ENCODE measurements around the gene TUBG2. TPM values are rescaled to one million over a fixed set of nuclear protein-coding genes. Genes with fewer than 3 reads are reported as not detected.

Gene TUBG2
- total RNA-seq, 2 experiments from 2014 or later, result 9.0 to 9.2 TPM

DNA sequence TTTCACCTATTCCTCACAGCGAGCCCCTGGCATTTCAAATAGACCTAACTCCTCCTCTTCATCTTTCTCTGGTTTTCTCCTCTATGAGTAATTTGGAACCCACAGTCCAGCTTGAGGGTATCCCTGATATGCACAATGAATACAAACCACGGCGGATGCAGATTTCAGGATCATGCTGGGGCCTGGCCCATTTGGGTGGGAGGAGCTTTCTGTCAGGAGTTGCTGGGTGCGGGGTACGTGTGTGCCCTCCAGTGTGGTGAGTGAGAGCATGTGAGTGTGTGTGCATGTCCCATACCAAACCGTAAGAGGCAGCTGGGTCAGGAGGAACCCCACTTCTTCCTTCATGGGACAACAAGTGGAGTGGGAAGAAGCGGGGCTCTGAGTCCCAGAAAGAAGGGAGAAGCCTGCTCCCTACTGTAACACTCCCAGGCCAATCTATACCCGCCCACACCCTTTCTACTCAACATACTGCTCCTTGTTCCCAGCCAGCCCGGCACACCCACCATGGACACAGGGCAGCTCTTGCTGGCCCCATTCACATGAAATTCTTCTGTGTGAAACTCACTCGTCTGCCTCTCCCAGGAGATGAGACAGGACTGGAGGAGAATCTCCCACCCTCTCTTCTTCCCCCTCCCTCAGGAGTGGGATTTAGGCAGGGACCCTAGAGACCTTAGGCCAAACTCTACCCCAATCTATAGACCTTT is 41.7 kb downstream of the TUBG2 start:
- ATAC-seq (no peak), DNase-seq (no peak)
- no peaks in the 10 kb centered on the region for H3K27me3 Mint-ChIP-seq
- intact Hi-C loops (cut with DNase I, micrococcal nuclease), result no loop called here
- no peaks in the 10 kb centered on the region for H3K9me3 Mint-ChIP-seq (ENCODE audit: low read depth)
- no peak overlapping the region for H3K4me3 Mint-ChIP-seq
- POLR2A ChIA-PET, result no interaction called here
- peaks cover 11% of the 10 kb centered on the region for H3K4me1 Mint-ChIP-seq
- no peak overlapping the region for H3K27ac Mint-ChIP-seq
- H3K36me3 Mint-ChIP-seq (ENCODE audit: low read depth), result peaks cover 32% of the 10 kb centered on the region
- CTCF ChIA-PET, result interaction anchor here (1.1 kb wide), 1 partner anchor 20 kb away, joined by 3 read pairs; no protein-coding TSS in a partner anchor

DNA sequence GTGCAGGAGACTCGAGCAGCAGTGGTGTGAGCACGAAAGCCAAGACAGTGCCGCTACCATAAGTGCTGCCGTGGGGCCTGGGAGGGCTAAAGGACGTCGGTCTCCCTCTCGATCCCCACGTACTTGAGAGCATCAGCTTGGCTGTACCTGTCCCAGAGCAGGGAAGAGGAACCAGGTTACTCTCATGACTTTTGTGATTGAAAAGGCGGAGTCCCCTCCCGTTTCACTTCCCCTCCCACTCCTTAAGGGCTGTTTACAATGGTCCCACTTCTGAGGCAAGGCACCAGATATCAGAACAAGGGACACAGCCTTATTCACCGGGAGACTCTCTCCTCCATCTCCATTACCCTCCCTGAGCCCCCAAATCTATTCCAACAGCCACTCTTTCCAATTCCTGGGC is 43.4 kb downstream of the TUBG2 start:
- Mint-ChIP-seq H3K9me3 (ENCODE audit: low read depth) (no peaks in the 10 kb centered on the region), H3K4me3 (no peak overlapping the region), H3K27me3 (no peaks in the 10 kb centered on the region), H3K27ac (no peak overlapping the region), H3K4me1 (peaks cover 24% of the 10 kb centered on the region), H3K36me3 (ENCODE audit: low read depth) (peaks cover 45% of the 10 kb centered on the region)
- ChIA-PET POLR2A (no interaction called here), CTCF (no interaction called here)
- no peak for ATAC-seq
- DNase-seq, result no peak
- intact Hi-C loops (cut with DNase I, micrococcal nuclease), result no loop called here

DNA sequence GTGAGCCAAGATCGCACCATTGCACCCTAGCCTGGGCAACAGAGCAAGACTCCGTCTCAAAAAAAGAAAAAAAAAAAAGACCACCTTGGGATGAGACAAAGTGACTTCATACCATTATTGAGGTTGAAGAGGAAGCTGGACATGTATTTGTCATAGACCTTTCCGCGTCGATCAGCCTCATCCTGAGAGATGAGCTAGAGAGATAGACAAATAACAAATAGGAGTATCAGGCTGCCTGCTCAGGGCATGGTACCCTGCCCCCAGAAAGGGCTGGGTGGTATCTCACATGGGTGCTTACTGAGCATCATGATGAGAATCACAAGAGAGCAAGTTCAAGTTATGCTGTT is 45.4 kb downstream of the TUBG2 start:
- intact Hi-C loops (cut with DNase I, micrococcal nuclease), result no loop called here
- CTCF ChIA-PET, result interaction anchor here (0.6 to 1.2 kb wide), 2 partner anchors 25 to 116 kb away, joined by 3 to 5 read pairs; no protein-coding TSS in a partner anchor
- POLR2A ChIA-PET, result interaction anchor here (0.6 kb wide), 1 partner anchor 25 kb away, joined by 5 read pairs; no protein-coding TSS in a partner anchor
- H3K4me3 Mint-ChIP-seq, result no peak overlapping the region
- ATAC-seq (peak; percentile 39), DNase-seq (no peak)
- H3K36me3 Mint-ChIP-seq (ENCODE audit: low read depth), result peaks cover 64% of the 10 kb centered on the region
- no peak overlapping the region for H3K27ac Mint-ChIP-seq
- no peaks in the 10 kb centered on the region for H3K9me3 Mint-ChIP-seq (ENCODE audit: low read depth)
- no peaks in the 10 kb centered on the region for H3K27me3 Mint-ChIP-seq
- peaks cover 33% of the 10 kb centered on the region for H3K4me1 Mint-ChIP-seq

DNA sequence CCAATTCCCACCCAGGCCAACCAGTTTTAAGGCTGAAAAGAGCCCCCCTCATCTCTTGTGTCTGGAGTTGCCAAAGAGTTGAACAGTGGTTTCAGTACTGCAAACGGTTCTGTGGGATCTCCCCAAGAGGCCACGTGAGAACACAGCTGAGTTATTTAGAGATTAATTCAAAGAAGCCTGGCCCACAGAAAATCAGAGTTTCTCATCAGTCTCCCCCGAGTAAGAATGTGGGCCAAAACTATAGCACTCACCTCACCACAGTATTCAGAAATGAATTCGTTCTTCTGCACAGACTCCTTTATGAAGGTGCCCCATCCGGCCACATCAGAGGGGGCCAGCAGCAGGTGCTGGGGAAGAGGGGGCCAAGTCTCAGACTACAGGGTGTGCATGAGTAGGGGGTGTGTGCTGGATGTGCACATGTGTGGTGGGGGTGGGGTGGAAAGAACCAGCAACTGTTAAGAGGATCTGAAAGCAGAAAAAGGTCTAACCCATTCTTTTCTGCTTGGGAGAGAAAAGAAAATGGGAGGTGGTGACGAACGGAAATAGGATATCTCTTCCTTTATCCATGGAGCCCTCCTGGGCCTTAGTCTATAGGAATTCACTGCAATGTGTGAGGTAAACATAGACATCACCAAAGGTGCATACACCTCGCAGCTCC is 45.9 kb downstream of the TUBG2 start:
- Mint-ChIP-seq H3K27ac (no peak overlapping the region), H3K27me3 (no peaks in the 10 kb centered on the region), H3K4me3 (no peak overlapping the region), H3K4me1 (peaks cover 33% of the 10 kb centered on the region), H3K36me3 (ENCODE audit: low read depth) (peaks cover 69% of the 10 kb centered on the region), H3K9me3 (ENCODE audit: low read depth) (no peaks in the 10 kb centered on the region)
- ChIA-PET CTCF (interaction anchor here (0.8 to 1.2 kb wide), 2 partner anchors 115 to 127 kb away, joined by 3 to 5 read pairs; partner anchors contain the start of gene PSMC3IP), POLR2A (interaction anchor here (0.6 kb wide), 1 partner anchor 26 kb away, joined by 5 read pairs; no protein-coding TSS in a partner anchor)
- intact Hi-C loops (cut with DNase I, micrococcal nuclease), result no loop called here
- ATAC-seq (peak; percentile 88), DNase-seq (peak; percentile 76)

DNA sequence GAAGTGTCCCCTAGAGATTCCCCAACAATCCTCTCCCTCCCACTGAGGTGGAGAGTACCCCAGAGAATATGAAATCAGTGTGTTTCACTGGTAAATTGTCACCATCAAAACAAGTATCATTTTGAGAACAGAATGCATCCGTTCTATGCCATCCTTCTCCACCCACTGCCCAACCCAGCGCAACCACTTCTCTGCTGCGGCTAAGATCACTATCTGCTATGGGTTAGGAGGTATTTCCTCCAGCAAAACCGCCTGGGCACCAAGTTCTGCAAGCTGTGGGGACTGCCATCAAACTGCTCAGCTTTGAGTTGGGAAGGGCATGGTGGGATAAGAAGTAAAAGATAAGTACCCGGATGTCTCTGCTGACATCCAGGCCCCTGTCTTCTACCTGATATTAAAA is 47.6 kb downstream of the TUBG2 start:
- DNase-seq (peak; percentile 67), ATAC-seq (peak; percentile 30)
- POLR2A ChIA-PET, result interaction anchor here (1.0 kb wide), 1 partner anchor 31 kb away, joined by 3 read pairs; no protein-coding TSS in a partner anchor
- Mint-ChIP-seq H3K27ac (no peak overlapping the region), H3K4me1 (peaks cover 33% of the 10 kb centered on the region), H3K9me3 (ENCODE audit: low read depth) (no peaks in the 10 kb centered on the region), H3K27me3 (no peaks in the 10 kb centered on the region), H3K4me3 (no peak overlapping the region), H3K36me3 (ENCODE audit: low read depth) (peaks cover 77% of the 10 kb centered on the region)
- CTCF ChIA-PET, result interaction anchor here (1.8 kb wide), 1 partner anchor 26 kb away, joined by 5 read pairs; no protein-coding TSS in a partner anchor
- intact Hi-C loops (cut with DNase I, micrococcal nuclease), result no loop called here

DNA sequence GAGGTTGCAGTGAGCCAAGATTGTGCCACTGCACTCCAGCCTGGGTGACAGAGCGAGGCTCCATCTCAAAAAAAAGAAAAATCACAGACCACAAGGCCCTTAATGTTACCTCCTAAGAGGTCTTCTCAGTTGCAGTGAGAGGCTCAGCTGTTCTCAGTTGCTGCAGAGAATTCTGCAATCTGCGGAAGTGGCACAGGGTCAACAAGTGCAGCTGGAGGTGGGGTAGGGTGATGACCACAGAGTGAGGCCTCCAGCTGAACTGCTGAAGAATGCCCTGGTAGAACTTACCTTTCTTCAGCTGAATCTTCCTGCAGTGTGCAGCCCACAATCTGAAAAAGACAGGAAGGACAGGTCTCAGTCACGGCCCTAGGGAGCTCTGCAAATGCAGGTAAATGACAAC is 49.5 kb downstream of the TUBG2 start:
- no peak overlapping the region for H3K27ac Mint-ChIP-seq
- ChIA-PET POLR2A (no interaction called here), CTCF (interaction anchor here (0.8 to 1.8 kb wide), 5 partner anchors 17 to 176 kb away, joined by 3 to 5 read pairs (median 3); no protein-coding TSS in a partner anchor)
- peaks cover 33% of the 10 kb centered on the region for H3K4me1 Mint-ChIP-seq
- H3K9me3 Mint-ChIP-seq (ENCODE audit: low read depth), result no peaks in the 10 kb centered on the region
- no peaks in the 10 kb centered on the region for H3K27me3 Mint-ChIP-seq
- intact Hi-C loops (cut with DNase I, micrococcal nuclease), result no loop called here
- no peak for DNase-seq
- H3K36me3 Mint-ChIP-seq (ENCODE audit: low read depth), result peaks cover 81% of the 10 kb centered on the region
- no peak for ATAC-seq
- H3K4me3 Mint-ChIP-seq, result no peak overlapping the region

DNA sequence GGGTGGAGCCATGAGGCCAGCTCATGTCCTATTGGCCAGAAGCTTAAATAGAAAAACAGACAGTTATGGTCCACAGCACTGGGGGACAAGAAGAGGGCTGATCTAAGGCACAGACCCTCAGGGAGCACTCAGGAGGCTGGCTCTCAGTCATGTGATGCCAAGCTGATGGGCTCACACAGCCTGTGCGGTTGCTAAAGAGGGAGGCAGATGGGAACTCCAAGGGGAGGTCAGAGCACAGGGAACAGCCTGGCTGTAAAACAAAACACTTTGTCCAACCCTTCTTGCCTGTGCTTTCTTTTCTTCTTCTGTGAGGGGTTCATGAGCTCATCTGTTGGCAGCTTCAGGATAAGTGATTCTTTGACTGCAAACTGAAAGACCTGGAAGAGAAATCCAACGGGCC is 50.5 kb downstream of the TUBG2 start:
- no peak overlapping the region for H3K27ac Mint-ChIP-seq
- ChIA-PET POLR2A (no interaction called here), CTCF (interaction anchor here (0.6 to 1.8 kb wide), 8 partner anchors 9 to 280 kb away, joined by 3 to 5 read pairs (median 3); partner anchors contain the start of gene PSMC3IP)
- intact Hi-C loops (cut with DNase I, micrococcal nuclease), result no loop called here
- peaks cover 77% of the 10 kb centered on the region for H3K36me3 Mint-ChIP-seq (ENCODE audit: low read depth)
- H3K4me1 Mint-ChIP-seq, result peaks cover 30% of the 10 kb centered on the region
- H3K4me3 Mint-ChIP-seq, result no peak overlapping the region
- no peaks in the 10 kb centered on the region for H3K9me3 Mint-ChIP-seq (ENCODE audit: low read depth)
- H3K27me3 Mint-ChIP-seq, result no peaks in the 10 kb centered on the region
- DNase-seq (no peak), ATAC-seq (no peak)

Small RNAs within 50 kb of the gene (microRNA-seq; reads per million reads assigned to microRNA genes)
- 1.4 reads per million for gene MIR6780A (ENCODE audit: borderline replicate concordance)

Other genes starting within 250 kb of the TUBG2 start
- gene CAVIN1, start 236.0 kb upstream of the TUBG2 start, total RNA-seq, result 1 to 10 TPM; 4.2 to 4.4 TPM
- 10 to 100 TPM; 13.3 to 15.9 TPM for gene ATP6V0A1, start 200.4 kb upstream of the TUBG2 start, total RNA-seq
- gene NAGLU, start 123.0 kb upstream of the TUBG2 start, total RNA-seq, result 10 to 100 TPM in 1 of 2 experiments, 1 to 10 TPM in 1; 9.7 to 12.5 TPM
- gene HSD17B1, start 106.4 kb upstream of the TUBG2 start, total RNA-seq, result under 1 TPM; 0.35 to 0.41 TPM
- 100 to 1,000 TPM in 1 of 2 experiments, 10 to 100 TPM in 1; 83.3 to 105 TPM for gene COASY, start 97.1 kb upstream of the TUBG2 start, total RNA-seq
- gene MLX, start 92.2 kb upstream of the TUBG2 start, total RNA-seq, result 10 to 100 TPM; 38.7 to 40.7 TPM
- 10 to 100 TPM; 27.0 to 28.9 TPM for gene PSMC3IP, start 81.6 kb upstream of the TUBG2 start, total RNA-seq
- 10 to 100 TPM; 28.3 to 30.9 TPM for gene RETREG3, start 49.9 kb upstream of the TUBG2 start, total RNA-seq
- gene TUBG1, start 49.6 kb upstream of the TUBG2 start, total RNA-seq, result 100 to 1,000 TPM in 1 of 2 experiments, 10 to 100 TPM in 1; 76.1 to 102 TPM
- gene PLEKHH3, start 17.7 kb downstream of the TUBG2 start, total RNA-seq, result under 1 TPM; 0.73 to 0.97 TPM
- gene CCR10, start 22.6 kb downstream of the TUBG2 start, total RNA-seq, result under 1 TPM; 0.18 to 0.37 TPM
- 1 to 10 TPM; 1.2 to 1.4 TPM for gene CNTNAP1, start 23.2 kb downstream of the TUBG2 start, total RNA-seq
- 10 to 100 TPM; 28.6 to 29.5 TPM for gene EZH1, start 85.8 kb downstream of the TUBG2 start, total RNA-seq
- not detected for gene RAMP2, start 101.9 kb downstream of the TUBG2 start, total RNA-seq
- gene VPS25, start 114.2 kb downstream of the TUBG2 start, total RNA-seq, result 10 to 100 TPM; 62.5 to 64.0 TPM
- gene WNK4, start 121.3 kb downstream of the TUBG2 start, total RNA-seq, result under 1 TPM; 0.42 to 0.64 TPM
- 10 to 100 TPM; 30.1 to 31.4 TPM for gene COA3, start 139.4 kb downstream of the TUBG2 start, total RNA-seq
- not detected for gene CNTD1, start 139.6 kb downstream of the TUBG2 start, total RNA-seq
- 100 to 1,000 TPM in 1 of 2 experiments, 10 to 100 TPM in 1; 69.1 to 101 TPM for gene BECN1, start 165.0 kb downstream of the TUBG2 start, total RNA-seq
- gene PSME3, start 174.1 kb downstream of the TUBG2 start, total RNA-seq, result 100 to 1,000 TPM; 116 to 118 TPM
- gene AOC2, start 185.3 kb downstream of the TUBG2 start, total RNA-seq, result 1 to 10 TPM; 1.7 to 1.9 TPM
- gene AOC3, start 191.9 kb downstream of the TUBG2 start, total RNA-seq, result 1 to 10 TPM; 1.2 to 2.0 TPM
- gene G6PC1, start 241.5 kb downstream of the TUBG2 start, total RNA-seq, result not detected

Measured in activated CD4-positive, alpha-beta T cell treated with anti-CD3 and anti-CD28 coated beads for 36 hours (primary cell).